GM23338 (cell line): ENCODE results near the gene LRMDA. TPM values are rescaled to one million over a fixed set of nuclear protein-coding genes. Genes with fewer than 3 reads are reported as not detected.

ENCODE experiments used
- ATAC-seq: fragments of 200-7000 bp; cut with Tn5 transposase; 3 replicates; pipeline ENCODE4 v1.9.1; 2020
- DNase-seq: peaks from one replicate; pipeline ENCODE4 v3.0.0-alpha.2; 2015; ENCODE audit warnings: low spot score
- H2AFZ ChIP-seq: fragments of 200-600 bp; sonication (generic); 2 replicates; pipeline ENCODE4 v1.8.0; 2016; ENCODE audit warnings: antibody characterized with exemption, mild to moderate bottlenecking, moderate library complexity
- H3F3A ChIP-seq: fragments of 200-600 bp; sonication (generic); replicated peaks from 2 replicates; pipeline ENCODE4 v1.8.0; 2017; ENCODE audit warnings: antibody characterized with exemption, mixed run types, low read depth
- H3K27ac ChIP-seq: fragments of 200-600 bp; sonication (generic); 2 replicates; pipeline ENCODE4 v1.6.1; 2016; ENCODE audit warnings: low read depth
- H3K27me3 ChIP-seq: fragments of 200-600 bp; sonication (generic); 2 replicates; pipeline ENCODE4 v1.8.0; 2016; ENCODE audit warnings: mild to moderate bottlenecking, mixed run types, moderate library complexity; ENCODE audit not compliant: insufficient read depth
- H3K36me3 ChIP-seq: fragments of 200-600 bp; sonication (generic); 2 replicates; pipeline ENCODE4 v1.8.0; 2016; ENCODE audit warnings: mild to moderate bottlenecking; ENCODE audit not compliant: insufficient read depth
- H3K4me1 ChIP-seq: fragments of 200-600 bp; sonication (generic); 2 replicates; pipeline ENCODE4 v1.8.0; 2016; ENCODE audit warnings: mild to moderate bottlenecking, moderate library complexity; ENCODE audit not compliant: insufficient read depth
- H3K4me2 ChIP-seq: fragments of 200-600 bp; sonication (generic); 2 replicates; pipeline ENCODE4 v1.7.1; 2017; ENCODE audit warnings: mixed run types
- H3K4me3 ChIP-seq: fragments of 200-600 bp; sonication (generic); 2 replicates; pipeline ENCODE4 v1.6.1; 2016; ENCODE audit warnings: mixed run types
- H3K79me2 ChIP-seq: fragments of 200-600 bp; sonication (generic); replicated peaks from 2 replicates; pipeline ENCODE4 v1.8.0; 2017; ENCODE audit warnings: mild to moderate bottlenecking; ENCODE audit not compliant: insufficient read depth
- H3K9me2 ChIP-seq: fragments of 200-600 bp; sonication (generic); 2 replicates; pipeline ENCODE4 v1.8.0; 2017; ENCODE audit not compliant: insufficient read depth
- H4K20me1 ChIP-seq: fragments of 200-600 bp; sonication (generic); replicated peaks from 2 replicates; pipeline ENCODE4 v1.8.0; 2017; ENCODE audit warnings: mild to moderate bottlenecking; ENCODE audit not compliant: insufficient read depth
- H3K27ac Mint-ChIP-seq: 2 replicates; pipeline ENCODE4 v1.8.0; 2020; ENCODE audit warnings: inconsistent platforms, mild to moderate bottlenecking, moderate library complexity, mixed read lengths
- H3K27me3 Mint-ChIP-seq: 3 replicates; pipeline ENCODE4 v1.8.0; 2022; ENCODE audit warnings: low read depth, mild to moderate bottlenecking, moderate library complexity, mixed read lengths, inconsistent platforms; ENCODE audit not compliant: insufficient read depth, poor library complexity
- H3K36me3 Mint-ChIP-seq: 3 replicates; pipeline ENCODE4 v1.8.0; 2021; ENCODE audit warnings: low read depth, mild to moderate bottlenecking, inconsistent platforms, moderate library complexity, mixed read lengths
- H3K4me1 Mint-ChIP-seq: 3 replicates; pipeline ENCODE4 v1.8.0; 2020; ENCODE audit warnings: mild to moderate bottlenecking, inconsistent platforms, mixed read lengths
- H3K4me3 Mint-ChIP-seq: 3 replicates; pipeline ENCODE4 v1.8.0; 2021; ENCODE audit warnings: moderate library complexity, mild to moderate bottlenecking, inconsistent platforms, mixed read lengths
- H3K9me3 Mint-ChIP-seq: 3 replicates; pipeline ENCODE4 v1.8.0; 2020; ENCODE audit warnings: moderate library complexity, mild to moderate bottlenecking, inconsistent platforms, mixed read lengths
- CREB1 ChIP-seq: fragments of 250-450 bp; sonication (Bioruptor Pico); IDR thresholded peaks from 2 replicates; pipeline ENCODE4 v1.5.0; 2020; ENCODE audit warnings: low read depth, mild to moderate bottlenecking, moderate library complexity
- CTCF ChIP-seq, 2 experiments: fragments of 200-600 bp in 1 of 2; sonication (generic) in 1 of 2; conservative IDR thresholded peaks; 2 replicates each; pipeline versions ENCODE4 v1.5.1 to v1.6.1; 2016 to 2017; ENCODE audit warnings: antibody characterized with exemption in 2 of 2, low read depth in 2 of 2, mild to moderate bottlenecking in 2 of 2, moderate library complexity in 1 of 2
- ETS1 ChIP-seq: IDR thresholded peaks from 2 replicates; pipeline ENCODE4 v1.6.1; 2016; ENCODE audit warnings: antibody characterized with exemption
- EZH2 ChIP-seq: fragments of 200-600 bp; sonication (generic); IDR thresholded peaks from one replicate; pipeline ENCODE4 v1.8.0; 2017; ENCODE audit warnings: antibody characterized with exemption, mild to moderate bottlenecking, low read depth; ENCODE audit not compliant: unreplicated experiment
- EZH2phosphoT487 ChIP-seq: fragments of 200-600 bp; sonication (generic); IDR thresholded peaks from one replicate; pipeline ENCODE4 v1.8.1; 2018; ENCODE audit warnings: antibody characterized with exemption; ENCODE audit not compliant: unreplicated experiment
- JUNB ChIP-seq: IDR thresholded peaks from one replicate; pipeline ENCODE4 v1.6.1; 2016; ENCODE audit warnings: antibody characterized with exemption; ENCODE audit not compliant: unreplicated experiment
- NANOG ChIP-seq: IDR thresholded peaks from 2 replicates; pipeline ENCODE4 v1.6.1; 2016; ENCODE audit warnings: antibody characterized with exemption, borderline replicate concordance
- POLR2AphosphoS5 ChIP-seq: IDR thresholded peaks from 2 replicates; pipeline ENCODE4 v1.6.1; 2016; ENCODE audit warnings: antibody characterized with exemption, low read depth
- STAT1 ChIP-seq: IDR thresholded peaks from one replicate; pipeline ENCODE4 v1.6.1; 2016; ENCODE audit warnings: antibody characterized with exemption; ENCODE audit not compliant: unreplicated experiment
- ZNF114 ChIP-seq: fragments of 250-450 bp; sonication (Bioruptor Pico); IDR thresholded peaks from 2 replicates; pipeline ENCODE4 v1.5.0; 2020; ENCODE audit warnings: mild to moderate bottlenecking, moderate library complexity
- ZNF331 ChIP-seq: fragments of 250-450 bp; sonication (Bioruptor Pico); IDR thresholded peaks from 2 replicates; pipeline ENCODE4 v1.5.0; 2020; ENCODE audit warnings: low read depth, mild to moderate bottlenecking, moderate library complexity
- polyA plus RNA-seq: library from polyadenylated mRNA; unstranded; fragments of >200 nt; fragmentation: Nextera tagmentation; extraction: Ambion mirVana; gene quantifications from 2 replicates; pipeline ENCODE4 v1.2.1, GENCODE V29; 2016
- total RNA-seq: library from RNA; depleted of rRNA; stranded (reverse); fragments of >200 nt; shearing (Covaris generic); gene quantifications from 2 replicates; pipeline ENCODE4 v1.2.3, GENCODE V29; 2014
- TF ChIP-seq, protein P1 (sequence below): IDR thresholded peaks from one replicate; pipeline ENCODE4 v1.6.1; 2018; ENCODE audit warnings: antibody characterized with exemption; ENCODE audit not compliant: unreplicated experiment
- TF ChIP-seq, protein P2 (sequence below): fragments of 250-450 bp; sonication (Bioruptor Pico); IDR thresholded peaks from 2 replicates; pipeline ENCODE4 v1.5.0; 2020; ENCODE audit warnings: mild to moderate bottlenecking, moderate library complexity

Gene LRMDA
- total and polyA plus RNA-seq, 2 experiments from 2014 or later, result 0.90 to 1.8 TPM

DNA sequence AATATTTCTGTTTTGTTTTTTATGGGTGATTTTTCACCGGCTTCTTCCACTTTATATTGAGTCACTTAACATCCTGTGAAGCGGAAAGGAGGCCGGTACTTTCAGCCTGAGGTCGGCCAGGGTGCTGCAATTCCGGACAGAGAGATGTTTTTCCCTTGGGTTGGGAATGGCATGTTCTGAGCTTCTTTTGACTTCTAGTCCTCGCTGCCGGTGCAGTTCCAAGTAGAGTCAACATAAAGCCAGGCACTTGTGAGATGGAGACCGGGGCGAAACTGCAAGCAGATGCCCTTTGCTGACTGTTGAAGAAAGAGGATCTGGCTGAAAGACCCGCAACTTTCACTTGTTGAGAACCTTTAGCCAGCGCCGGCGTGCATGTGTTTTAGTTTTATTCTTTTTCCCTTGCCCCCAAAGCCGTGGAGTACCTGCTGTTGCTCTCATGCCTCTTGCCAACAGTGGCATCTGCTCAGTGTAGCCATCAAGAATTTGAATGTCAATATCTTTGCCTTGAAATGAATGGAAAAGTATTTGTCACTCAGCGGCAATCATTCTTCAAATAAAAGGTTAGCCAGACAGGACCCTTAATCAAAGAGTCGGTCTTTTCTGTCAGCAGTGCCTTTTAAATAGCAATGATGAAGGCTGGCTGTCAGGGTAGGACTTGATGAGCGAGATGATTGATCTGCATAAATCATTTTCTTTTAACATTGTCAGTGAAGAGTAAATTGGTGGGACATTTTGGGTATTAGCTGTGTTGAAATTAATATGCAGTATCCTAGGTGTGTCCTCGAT is 351.2 kb downstream of the LRMDA start:
- no peak overlapping the region for H3K4me2 ChIP-seq
- no peaks in the 10 kb centered on the region; the same call in 2 of the 3 replicates for H3K36me3 Mint-ChIP-seq
- peaks cover 2% of the 10 kb centered on the region; the same call in 1 of the 3 replicates for H3K9me3 Mint-ChIP-seq
- no peak overlapping the region for H3K27ac Mint-ChIP-seq
- no peak overlapping the region for H3K4me3 Mint-ChIP-seq
- H3K36me3 ChIP-seq, result no peaks in the 10 kb centered on the region
- peak overlapping the region; percentile 63; the same call in 1 of the 2 replicates for H2AFZ ChIP-seq
- DNase-seq (no peak), ATAC-seq (peak; percentile 26; the same call in 1 of the 3 replicates)
- no peak overlapping the region for H3K27ac ChIP-seq
- H3K79me2 ChIP-seq, result no peaks in the 10 kb centered on the region
- no peak overlapping the region for H3K4me3 ChIP-seq
- no peaks in the 10 kb centered on the region for H3F3A ChIP-seq
- no peaks in the 10 kb centered on the region for H3K27me3 ChIP-seq
- TF ChIP-seq NANOG (no peak), ETS1 (no peak), CREB1 (CRISPR knock-in tag) (no peak), ZNF331 (no peak), ZNF114 (no peak), CTCF (conservative IDR thresholded peaks at IDR 0.05; ENCODE audit: low read depth in 2 of 2) (no peak), EZH2 (no peak), STAT1 (no peak), JUNB (no peak), POLR2AphosphoS5 (no peak), EZH2phosphoT487 (no peak)
- TF ChIP-seq, protein P1, sequence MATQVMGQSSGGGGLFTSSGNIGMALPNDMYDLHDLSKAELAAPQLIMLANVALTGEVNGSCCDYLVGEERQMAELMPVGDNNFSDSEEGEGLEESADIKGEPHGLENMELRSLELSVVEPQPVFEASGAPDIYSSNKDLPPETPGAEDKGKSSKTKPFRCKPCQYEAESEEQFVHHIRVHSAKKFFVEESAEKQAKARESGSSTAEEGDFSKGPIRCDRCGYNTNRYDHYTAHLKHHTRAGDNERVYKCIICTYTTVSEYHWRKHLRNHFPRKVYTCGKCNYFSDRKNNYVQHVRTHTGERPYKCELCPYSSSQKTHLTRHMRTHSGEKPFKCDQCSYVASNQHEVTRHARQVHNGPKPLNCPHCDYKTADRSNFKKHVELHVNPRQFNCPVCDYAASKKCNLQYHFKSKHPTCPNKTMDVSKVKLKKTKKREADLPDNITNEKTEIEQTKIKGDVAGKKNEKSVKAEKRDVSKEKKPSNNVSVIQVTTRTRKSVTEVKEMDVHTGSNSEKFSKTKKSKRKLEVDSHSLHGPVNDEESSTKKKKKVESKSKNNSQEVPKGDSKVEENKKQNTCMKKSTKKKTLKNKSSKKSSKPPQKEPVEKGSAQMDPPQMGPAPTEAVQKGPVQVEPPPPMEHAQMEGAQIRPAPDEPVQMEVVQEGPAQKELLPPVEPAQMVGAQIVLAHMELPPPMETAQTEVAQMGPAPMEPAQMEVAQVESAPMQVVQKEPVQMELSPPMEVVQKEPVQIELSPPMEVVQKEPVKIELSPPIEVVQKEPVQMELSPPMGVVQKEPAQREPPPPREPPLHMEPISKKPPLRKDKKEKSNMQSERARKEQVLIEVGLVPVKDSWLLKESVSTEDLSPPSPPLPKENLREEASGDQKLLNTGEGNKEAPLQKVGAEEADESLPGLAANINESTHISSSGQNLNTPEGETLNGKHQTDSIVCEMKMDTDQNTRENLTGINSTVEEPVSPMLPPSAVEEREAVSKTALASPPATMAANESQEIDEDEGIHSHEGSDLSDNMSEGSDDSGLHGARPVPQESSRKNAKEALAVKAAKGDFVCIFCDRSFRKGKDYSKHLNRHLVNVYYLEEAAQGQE, result no peak
- TF ChIP-seq, protein P2, sequence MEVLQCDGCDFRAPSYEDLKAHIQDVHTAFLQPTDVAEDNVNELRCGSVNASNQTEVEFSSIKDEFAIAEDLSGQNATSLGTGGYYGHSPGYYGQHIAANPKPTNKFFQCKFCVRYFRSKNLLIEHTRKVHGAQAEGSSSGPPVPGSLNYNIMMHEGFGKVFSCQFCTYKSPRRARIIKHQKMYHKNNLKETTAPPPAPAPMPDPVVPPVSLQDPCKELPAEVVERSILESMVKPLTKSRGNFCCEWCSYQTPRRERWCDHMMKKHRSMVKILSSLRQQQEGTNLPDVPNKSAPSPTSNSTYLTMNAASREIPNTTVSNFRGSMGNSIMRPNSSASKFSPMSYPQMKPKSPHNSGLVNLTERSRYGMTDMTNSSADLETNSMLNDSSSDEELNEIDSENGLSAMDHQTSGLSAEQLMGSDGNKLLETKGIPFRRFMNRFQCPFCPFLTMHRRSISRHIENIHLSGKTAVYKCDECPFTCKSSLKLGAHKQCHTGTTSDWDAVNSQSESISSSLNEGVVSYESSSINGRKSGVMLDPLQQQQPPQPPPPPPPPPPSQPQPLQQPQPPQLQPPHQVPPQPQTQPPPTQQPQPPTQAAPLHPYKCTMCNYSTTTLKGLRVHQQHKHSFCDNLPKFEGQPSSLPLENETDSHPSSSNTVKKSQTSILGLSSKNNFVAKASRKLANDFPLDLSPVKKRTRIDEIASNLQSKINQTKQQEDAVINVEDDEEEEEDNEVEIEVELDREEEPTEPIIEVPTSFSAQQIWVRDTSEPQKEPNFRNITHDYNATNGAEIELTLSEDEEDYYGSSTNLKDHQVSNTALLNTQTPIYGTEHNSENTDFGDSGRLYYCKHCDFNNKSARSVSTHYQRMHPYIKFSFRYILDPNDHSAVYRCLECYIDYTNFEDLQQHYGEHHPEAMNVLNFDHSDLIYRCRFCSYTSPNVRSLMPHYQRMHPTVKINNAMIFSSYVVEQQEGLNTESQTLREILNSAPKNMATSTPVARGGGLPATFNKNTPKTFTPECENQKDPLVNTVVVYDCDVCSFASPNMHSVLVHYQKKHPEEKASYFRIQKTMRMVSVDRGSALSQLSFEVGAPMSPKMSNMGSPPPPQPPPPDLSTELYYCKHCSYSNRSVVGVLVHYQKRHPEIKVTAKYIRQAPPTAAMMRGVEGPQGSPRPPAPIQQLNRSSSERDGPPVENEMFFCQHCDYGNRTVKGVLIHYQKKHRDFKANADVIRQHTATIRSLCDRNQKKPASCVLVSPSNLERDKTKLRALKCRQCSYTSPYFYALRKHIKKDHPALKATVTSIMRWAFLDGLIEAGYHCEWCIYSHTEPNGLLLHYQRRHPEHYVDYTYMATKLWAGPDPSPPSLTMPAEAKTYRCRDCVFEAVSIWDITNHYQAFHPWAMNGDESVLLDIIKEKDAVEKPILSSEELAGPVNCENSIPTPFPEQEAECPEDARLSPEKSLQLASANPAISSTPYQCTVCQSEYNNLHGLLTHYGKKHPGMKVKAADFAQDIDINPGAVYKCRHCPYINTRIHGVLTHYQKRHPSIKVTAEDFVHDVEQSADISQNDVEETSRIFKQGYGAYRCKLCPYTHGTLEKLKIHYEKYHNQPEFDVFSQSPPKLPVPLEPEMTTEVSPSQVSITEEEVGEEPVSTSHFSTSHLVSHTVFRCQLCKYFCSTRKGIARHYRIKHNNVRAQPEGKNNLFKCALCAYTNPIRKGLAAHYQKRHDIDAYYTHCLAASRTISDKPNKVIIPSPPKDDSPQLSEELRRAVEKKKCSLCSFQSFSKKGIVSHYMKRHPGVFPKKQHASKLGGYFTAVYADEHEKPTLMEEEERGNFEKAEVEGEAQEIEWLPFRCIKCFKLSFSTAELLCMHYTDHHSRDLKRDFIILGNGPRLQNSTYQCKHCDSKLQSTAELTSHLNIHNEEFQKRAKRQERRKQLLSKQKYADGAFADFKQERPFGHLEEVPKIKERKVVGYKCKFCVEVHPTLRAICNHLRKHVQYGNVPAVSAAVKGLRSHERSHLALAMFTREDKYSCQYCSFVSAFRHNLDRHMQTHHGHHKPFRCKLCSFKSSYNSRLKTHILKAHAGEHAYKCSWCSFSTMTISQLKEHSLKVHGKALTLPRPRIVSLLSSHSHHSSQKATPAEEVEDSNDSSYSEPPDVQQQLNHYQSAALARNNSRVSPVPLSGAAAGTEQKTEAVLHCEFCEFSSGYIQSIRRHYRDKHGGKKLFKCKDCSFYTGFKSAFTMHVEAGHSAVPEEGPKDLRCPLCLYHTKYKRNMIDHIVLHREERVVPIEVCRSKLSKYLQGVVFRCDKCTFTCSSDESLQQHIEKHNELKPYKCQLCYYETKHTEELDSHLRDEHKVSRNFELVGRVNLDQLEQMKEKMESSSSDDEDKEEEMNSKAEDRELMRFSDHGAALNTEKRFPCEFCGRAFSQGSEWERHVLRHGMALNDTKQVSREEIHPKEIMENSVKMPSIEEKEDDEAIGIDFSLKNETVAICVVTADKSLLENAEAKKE (CRISPR knock-in tag), result no peak
- H4K20me1 ChIP-seq, result no peaks in the 10 kb centered on the region
- peaks cover 21% of the 10 kb centered on the region for H3K4me1 Mint-ChIP-seq
- no peaks in the 10 kb centered on the region for H3K27me3 Mint-ChIP-seq
- peaks cover 6% of the 10 kb centered on the region for H3K4me1 ChIP-seq
- 0 out of 2 replicates have a peak, but pooled peaks cover 7% of the 10 kb centered on the region for H3K9me2 ChIP-seq
